ENCODE measurements around the gene PDE6A. TPM values are rescaled to one million over a fixed set of nuclear protein-coding genes. Genes with fewer than 3 reads are reported as not detected.
A peak's percentile ranks its signal among the peaks of the same experiment; 100 is the strongest.

Gene PDE6A
- total RNA-seq: not detected

- 100% methylated on average over 1 of the region's 2 CpGs for whole genome bisulfite sequencing
- Histone ChIP-seq H3K27ac (replicated peaks in 1 of 4) (no peak within 1 kb of the TSS), H3K27me3 (peaks cover 0 to 4% (median 0%) of the 10 kb centered on the region in 4 donors), H3K4me1 (no peaks in the 10 kb centered on the region), H3K4me3 (no peak within 1 kb of the TSS), H3K36me3 (no peaks in the 10 kb centered on the region), H3K9me3 (no peaks in the 10 kb centered on the region)
- TF ChIP-seq POLR2A (IDR thresholded peaks at IDR 0.05; ENCODE audit: low read depth) (no peak), EP300 (IDR thresholded peaks at IDR 0.05) (no peak), POLR2AphosphoS5 (IDR thresholded peaks at IDR 0.05) (no peak), CTCF (IDR thresholded peaks at IDR 0.05) (no peak)
- no peak for DNase-seq (ENCODE audit: extremely low spot score)
- intact Hi-C loops (cut with DNase I): no loop called here
These were observed at the start of gene PDE6A for GRCh38 chr5:149944666-149945065. Gene PDE6A, minus strand, starts transcription at chr5:149944793. Its CDS starts 120 bp downstream, at chr5:149944673.

GRCh38 chr5:149993471-149993870 is 48.9 kb upstream of the PDE6A start:
- DNase-seq (ENCODE audit: extremely low spot score): no peak
- TF ChIP-seq POLR2A (IDR thresholded peaks at IDR 0.05; ENCODE audit: low read depth): no peak
- TF ChIP-seq CTCF (IDR thresholded peaks at IDR 0.05): no peak
- TF ChIP-seq POLR2AphosphoS5 (IDR thresholded peaks at IDR 0.05): no peak
- no peak for TF ChIP-seq EP300 (IDR thresholded peaks at IDR 0.05)
- WGBS: 96% methylated on average over 3 of the region's 3 CpGs
- intact Hi-C loops (cut with DNase I): loop anchor here (5.0 kb wide), 1 partner anchor 156 kb away; no protein-coding TSS in a partner anchor
- H3K4me1 ChIP-seq: peaks cover 0 to 3% (median under 1%) of the 10 kb centered on the region in 4 donors
- no peaks in the 10 kb centered on the region for H3K9me3 ChIP-seq
- peaks cover 5 to 22% (median 17%) of the 10 kb centered on the region in 4 donors for H3K36me3 ChIP-seq
- no peak overlapping the region for H3K27ac ChIP-seq (replicated peaks in 1 of 4)
- no peaks in the 10 kb centered on the region for H3K27me3 ChIP-seq
- no peak overlapping the region for H3K4me3 ChIP-seq

GRCh38 chr5:149990518-149991376 is 46.2 kb upstream of the PDE6A start:
- H3K4me3 ChIP-seq: no peak overlapping the region
- peaks cover 0 to 3% (median 0%) of the 10 kb centered on the region in 4 donors for H3K4me1 ChIP-seq
- intact Hi-C loops (cut with DNase I): loop anchor here (5.0 kb wide), 1 partner anchor 153 kb away; no protein-coding TSS in a partner anchor
- H3K9me3 ChIP-seq: no peaks in the 10 kb centered on the region
- H3K27ac ChIP-seq (replicated peaks in 1 of 4): no peak overlapping the region
- no peaks in the 10 kb centered on the region for H3K27me3 ChIP-seq
- TF ChIP-seq POLR2AphosphoS5 (IDR thresholded peaks at IDR 0.05): no peak
- TF ChIP-seq EP300 (IDR thresholded peaks at IDR 0.05): no peak
- TF ChIP-seq CTCF (IDR thresholded peaks at IDR 0.05): peak; percentile 87 to 94 (median 94)
- no peak for TF ChIP-seq POLR2A (IDR thresholded peaks at IDR 0.05; ENCODE audit: low read depth)
- peak; percentile 93 for DNase-seq (ENCODE audit: extremely low spot score)
- peaks cover 5 to 12% (median 11%) of the 10 kb centered on the region in 4 donors for H3K36me3 ChIP-seq
- 72% methylated on average over 4 of the region's 4 CpGs for WGBS

- no peak for TF ChIP-seq POLR2AphosphoS5 (IDR thresholded peaks at IDR 0.05)
- no peak for TF ChIP-seq EP300 (IDR thresholded peaks at IDR 0.05)
- no peak for TF ChIP-seq POLR2A (IDR thresholded peaks at IDR 0.05; ENCODE audit: low read depth)
- no peak for TF ChIP-seq CTCF (IDR thresholded peaks at IDR 0.05)
- 78% methylated on average over 5 of the region's 5 CpGs for WGBS
- Histone ChIP-seq H3K27me3 (no peaks in the 10 kb centered on the region), H3K4me1 (no peaks in the 10 kb centered on the region), H3K36me3 (peaks cover 0 to 4% (median 0%) of the 10 kb centered on the region in 4 donors), H3K27ac (replicated peaks in 1 of 4) (no peak overlapping the region), H3K4me3 (no peak overlapping the region), H3K9me3 (no peaks in the 10 kb centered on the region)
- DNase-seq (ENCODE audit: extremely low spot score): no peak
- intact Hi-C loops (cut with DNase I): no loop called here
These were observed 43.5 kb upstream of the PDE6A start for GRCh38 chr5:149988126-149988525.
